ENCODE data around the gene PSMG4. TPM values are rescaled to one million over a fixed set of nuclear protein-coding genes. Genes with fewer than 3 reads are reported as not detected.

The PSMG4 gene
- total and polyA plus RNA-seq, 9 of the 15 experiments (the other 6 are each of a cell fraction or from before 2014, with no cell fraction given), result 12.9 to 185 (median 52.0) TPM

- TF ChIP-seq, protein P1, sequence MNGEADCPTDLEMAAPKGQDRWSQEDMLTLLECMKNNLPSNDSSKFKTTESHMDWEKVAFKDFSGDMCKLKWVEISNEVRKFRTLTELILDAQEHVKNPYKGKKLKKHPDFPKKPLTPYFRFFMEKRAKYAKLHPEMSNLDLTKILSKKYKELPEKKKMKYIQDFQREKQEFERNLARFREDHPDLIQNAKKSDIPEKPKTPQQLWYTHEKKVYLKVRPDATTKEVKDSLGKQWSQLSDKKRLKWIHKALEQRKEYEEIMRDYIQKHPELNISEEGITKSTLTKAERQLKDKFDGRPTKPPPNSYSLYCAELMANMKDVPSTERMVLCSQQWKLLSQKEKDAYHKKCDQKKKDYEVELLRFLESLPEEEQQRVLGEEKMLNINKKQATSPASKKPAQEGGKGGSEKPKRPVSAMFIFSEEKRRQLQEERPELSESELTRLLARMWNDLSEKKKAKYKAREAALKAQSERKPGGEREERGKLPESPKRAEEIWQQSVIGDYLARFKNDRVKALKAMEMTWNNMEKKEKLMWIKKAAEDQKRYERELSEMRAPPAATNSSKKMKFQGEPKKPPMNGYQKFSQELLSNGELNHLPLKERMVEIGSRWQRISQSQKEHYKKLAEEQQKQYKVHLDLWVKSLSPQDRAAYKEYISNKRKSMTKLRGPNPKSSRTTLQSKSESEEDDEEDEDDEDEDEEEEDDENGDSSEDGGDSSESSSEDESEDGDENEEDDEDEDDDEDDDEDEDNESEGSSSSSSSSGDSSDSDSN (IDR thresholded peaks at IDR 0.05; ENCODE audit: borderline replicate concordance in 1 of 2, low read depth in 2 of 2, low read length in 2 of 2), result peak in 1 of 2 experiments; percentile 24; a peak in 1 of 4 replicates
- TF ChIP-seq, protein P2, sequence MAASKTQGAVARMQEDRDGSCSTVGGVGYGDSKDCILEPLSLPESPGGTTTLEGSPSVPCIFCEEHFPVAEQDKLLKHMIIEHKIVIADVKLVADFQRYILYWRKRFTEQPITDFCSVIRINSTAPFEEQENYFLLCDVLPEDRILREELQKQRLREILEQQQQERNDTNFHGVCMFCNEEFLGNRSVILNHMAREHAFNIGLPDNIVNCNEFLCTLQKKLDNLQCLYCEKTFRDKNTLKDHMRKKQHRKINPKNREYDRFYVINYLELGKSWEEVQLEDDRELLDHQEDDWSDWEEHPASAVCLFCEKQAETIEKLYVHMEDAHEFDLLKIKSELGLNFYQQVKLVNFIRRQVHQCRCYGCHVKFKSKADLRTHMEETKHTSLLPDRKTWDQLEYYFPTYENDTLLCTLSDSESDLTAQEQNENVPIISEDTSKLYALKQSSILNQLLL (CRISPR knock-in tag; IDR thresholded peaks at IDR 0.05; ENCODE audit: borderline replicate concordance), result no peak
- TF ChIP-seq CTBP1 (IDR thresholded peaks at IDR 0.05; ENCODE audit: borderline replicate concordance) (peak; percentile 22; the same call in 1 of the 2 replicates), TARDBP (IDR thresholded peaks at IDR 0.05) (0 out of 2 replicates have a peak, but pooled peaks have one; percentile 52), ZC3H11A (IDR thresholded peaks at IDR 0.05; ENCODE audit: low read depth, low read length) (no peak), L3MBTL2 (IDR thresholded peaks at IDR 0.05) (peak; percentile 97), ZNF12 (CRISPR knock-in tag; IDR thresholded peaks at IDR 0.05) (0 out of 2 replicates have a peak, but pooled peaks have one; percentile 34), CBX3 (IDR thresholded peaks at IDR 0.05; ENCODE audit: borderline replicate concordance in 1 of 2, low read length in 2 of 2) (peak in 1 of 2 experiments; percentile 56; a peak in 1 of 3 replicates), GABPA (tag; conservative IDR thresholded peaks at IDR 0.05; ENCODE audit: low read depth) (no peak), RAD21 (CRISPR knock-in tag; conservative IDR thresholded peaks at IDR 0.05 in 1 of 2, IDR thresholded peaks at IDR 0.05 in 1 of 2) (0 out of 4 replicates have a peak, but pooled peaks of 1 of the 2 experiments have one; percentile 9), ZNF431 (CRISPR knock-in tag; IDR thresholded peaks at IDR 0.05) (peak; percentile 57), NR2C2 (CRISPR knock-in tag; IDR thresholded peaks at IDR 0.05) (0 out of 2 replicates have a peak, but pooled peaks have one; percentile 34), NR2C2 (tag; IDR thresholded peaks at IDR 0.05) (no peak), TOE1 (IDR thresholded peaks at IDR 0.05; ENCODE audit: borderline replicate concordance) (no peak), TOE1 (CRISPR knock-in tag; IDR thresholded peaks at IDR 0.05; ENCODE audit: borderline replicate concordance, low read depth) (peak; percentile 36; the same call in 1 of the 2 replicates), CHD2 (IDR thresholded peaks at IDR 0.05; ENCODE audit: low read depth, low read length) (peak; percentile 8; the same call in 1 of the 2 replicates), XRCC4 (IDR thresholded peaks at IDR 0.05; ENCODE audit: extremely low read depth, insufficient read depth, insufficient read length) (no peak), ZBTB1 (CRISPR knock-in tag; IDR thresholded peaks at IDR 0.05; ENCODE audit: borderline replicate concordance, low read depth) (0 out of 2 replicates have a peak, but pooled peaks have one; percentile 45)
- TF ChIP-seq, protein P3, sequence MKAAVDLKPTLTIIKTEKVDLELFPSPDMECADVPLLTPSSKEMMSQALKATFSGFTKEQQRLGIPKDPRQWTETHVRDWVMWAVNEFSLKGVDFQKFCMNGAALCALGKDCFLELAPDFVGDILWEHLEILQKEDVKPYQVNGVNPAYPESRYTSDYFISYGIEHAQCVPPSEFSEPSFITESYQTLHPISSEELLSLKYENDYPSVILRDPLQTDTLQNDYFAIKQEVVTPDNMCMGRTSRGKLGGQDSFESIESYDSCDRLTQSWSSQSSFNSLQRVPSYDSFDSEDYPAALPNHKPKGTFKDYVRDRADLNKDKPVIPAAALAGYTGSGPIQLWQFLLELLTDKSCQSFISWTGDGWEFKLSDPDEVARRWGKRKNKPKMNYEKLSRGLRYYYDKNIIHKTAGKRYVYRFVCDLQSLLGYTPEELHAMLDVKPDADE (conservative IDR thresholded peaks at IDR 0.05; ENCODE audit: control insufficient read depth, low read depth, low read length), result 0 out of 2 replicates have a peak, but pooled peaks have one; percentile 16
These were observed 32.0 kb upstream of the PSMG4 start (continued) for GRCh38 chr6:3226481-3227362.
